HepG2 (cell line): Measurements from ENCODE around the gene RAB32. TPM values are rescaled to one million over a fixed set of nuclear protein-coding genes. Genes with fewer than 3 reads are reported as not detected.

Experiments
- ETV6 ChIP-seq: sonication (generic); formaldehyde crosslinking; conservative IDR thresholded peaks from 2 replicates; pipeline ENCODE4 v1.4.0; 2020; ENCODE audit warnings: missing genetic modification reagents
- GLI4 ChIP-seq: sonication (generic); formaldehyde crosslinking; IDR thresholded peaks from 2 replicates; pipeline ENCODE4 v1.5.1; 2020; ENCODE audit warnings: missing genetic modification reagents, mild to moderate bottlenecking, moderate library complexity, borderline replicate concordance
- HDAC1 ChIP-seq: sonication (generic); formaldehyde crosslinking; IDR thresholded peaks from 2 replicates; pipeline ENCODE4 v1.5.1; 2020; ENCODE audit warnings: mild to moderate bottlenecking, missing genetic modification reagents
- HDAC6 ChIP-seq: fragments of 200-600 bp; sonication (generic); IDR thresholded peaks from 2 replicates; pipeline ENCODE4 v1.7.0; 2017; ENCODE audit warnings: mild to moderate bottlenecking, antibody characterized with exemption, low read length, low read depth
- HNRNPUL1 ChIP-seq: fragments of 200-400 bp; formaldehyde crosslinking; IDR thresholded peaks from 2 replicates; pipeline ENCODE4 v1.6.1; 2017; ENCODE audit warnings: low read depth, mild to moderate bottlenecking, low read length, moderate library complexity
- MIXL1 ChIP-seq: IDR thresholded peaks from 2 replicates; pipeline ENCODE4 v1.6.1; 2016
- NFE2L1 ChIP-seq: sonication (generic); formaldehyde crosslinking; IDR thresholded peaks from 2 replicates; pipeline ENCODE4 v1.4.0; 2020; ENCODE audit warnings: missing genetic modification reagents, mild to moderate bottlenecking, borderline replicate concordance
- NFRKB ChIP-seq: fragments of 450-650 bp; IDR thresholded peaks from 2 replicates; pipeline ENCODE4 v1.6.1; 2017
- NFYB ChIP-seq: sonication (generic); formaldehyde crosslinking; IDR thresholded peaks from 2 replicates; pipeline ENCODE4 v1.4.0; 2020; ENCODE audit warnings: missing genetic modification reagents
- NRL ChIP-seq: sonication (generic); formaldehyde crosslinking; IDR thresholded peaks from 2 replicates; pipeline ENCODE4 v1.5.0; 2020; ENCODE audit warnings: missing genetic modification reagents, mild to moderate bottlenecking, moderate library complexity, borderline replicate concordance
- PTBP1 ChIP-seq: fragments of 200-400 bp; formaldehyde crosslinking; IDR thresholded peaks from 2 replicates; pipeline ENCODE4 v1.6.1; 2018; ENCODE audit warnings: low read length, low read depth; ENCODE audit not compliant: poor library complexity, severe bottlenecking
- RNF2 ChIP-seq: fragments of 450-650 bp; conservative IDR thresholded peaks from 2 replicates; pipeline ENCODE4 v1.6.1; 2016; ENCODE audit warnings: low read depth
- SP2 ChIP-seq: sonication (generic); formaldehyde crosslinking; IDR thresholded peaks from 2 replicates; pipeline ENCODE4 v1.5.1; 2020; ENCODE audit warnings: mild to moderate bottlenecking, missing genetic modification reagents
- YEATS4 ChIP-seq: sonication (generic); formaldehyde crosslinking; IDR thresholded peaks from 2 replicates; pipeline ENCODE4 v1.4.0; 2020; ENCODE audit warnings: missing genetic modification reagents, borderline replicate concordance
- ZC3H13 ChIP-seq: sonication (generic); formaldehyde crosslinking; IDR thresholded peaks from 2 replicates; pipeline ENCODE4 v1.8.1; 2023; ENCODE audit warnings: mild to moderate bottlenecking, missing genetic modification reagents, moderate library complexity
- ZKSCAN5 ChIP-seq: sonication (generic); formaldehyde crosslinking; IDR thresholded peaks from 2 replicates; pipeline ENCODE4 v1.5.1; 2020; ENCODE audit warnings: mild to moderate bottlenecking, missing genetic modification reagents
- ZNF274 ChIP-seq: sonication (generic); formaldehyde crosslinking; IDR thresholded peaks from 2 replicates; pipeline ENCODE4 v1.5.1; 2020; ENCODE audit warnings: mild to moderate bottlenecking, missing genetic modification reagents
- ZNF326 ChIP-seq: sonication (generic); formaldehyde crosslinking; IDR thresholded peaks from 2 replicates; pipeline ENCODE4 v1.4.0; 2020; ENCODE audit warnings: missing genetic modification reagents, borderline replicate concordance
- ZNF329 ChIP-seq: sonication (generic); formaldehyde crosslinking; IDR thresholded peaks from 2 replicates; pipeline ENCODE4 v1.9.0; 2021; ENCODE audit warnings: low read depth, mild to moderate bottlenecking, missing genetic modification reagents
- ZNF430 ChIP-seq: sonication (generic); formaldehyde crosslinking; IDR thresholded peaks from 2 replicates; pipeline ENCODE4 v1.9.0; 2021; ENCODE audit warnings: mild to moderate bottlenecking, missing genetic modification reagents
- ZNF460 ChIP-seq: sonication (generic); formaldehyde crosslinking; IDR thresholded peaks from 2 replicates; pipeline ENCODE4 v1.5.1; 2020; ENCODE audit warnings: missing genetic modification reagents, mild to moderate bottlenecking, borderline replicate concordance
- ZNF468 ChIP-seq: sonication (generic); formaldehyde crosslinking; IDR thresholded peaks from 2 replicates; pipeline ENCODE4 v1.8.0; 2022; ENCODE audit warnings: mild to moderate bottlenecking, moderate library complexity, missing genetic modification reagents
- polyA plus RNA-seq, 8 experiments: library from polyadenylated mRNA; depleted of rRNA in 3 of 8; stranded (reverse) in 7 of 8; unstranded in 1 of 8; fragments of >200 nt; fragmentation: Illumina TruSeq in 4 of 8; extraction: Trizol in 4 of 8; gene quantifications; 2 replicates each; pipeline versions ENCODE4 v1.2.1 to v1.2.3, GENCODE V29; 2011 to 2016; ENCODE audit warnings: low read depth in 4 of 8, missing spikeins in 1 of 8, mixed read lengths in 1 of 8; ENCODE audit not compliant: insufficient read depth in 1 of 8
- total RNA-seq, 5 experiments: library from RNA; depleted of rRNA; stranded (reverse); fragments of >200 nt; fragmentation: Illumina TruSeq; extraction: Trizol; gene quantifications; 2 replicates each; pipeline ENCODE4 v1.2.3, GENCODE V29; 2016; ENCODE audit warnings: low read depth in 1 of 5
- TF ChIP-seq, protein P1 (sequence below): sonication (generic); formaldehyde crosslinking; IDR thresholded peaks from 2 replicates; pipeline ENCODE4 v1.8.0; 2022; ENCODE audit warnings: mild to moderate bottlenecking, missing genetic modification reagents
- TF ChIP-seq, protein P2 (sequence below): sonication (generic); formaldehyde crosslinking; IDR thresholded peaks from 2 replicates; pipeline ENCODE4 v1.4.0; 2020; ENCODE audit warnings: low read depth, mild to moderate bottlenecking, missing genetic modification reagents
- TF ChIP-seq, protein P3 (sequence below): sonication (generic); formaldehyde crosslinking; IDR thresholded peaks from 2 replicates; pipeline ENCODE4 v1.5.0; 2020; ENCODE audit warnings: mild to moderate bottlenecking, missing genetic modification reagents

RAB32 gene
- total and polyA plus RNA-seq, 2 of the 13 experiments (the other 11 are each of a cell fraction or from before 2014, with no cell fraction given), result 43.7 to 93.9 TPM

GRCh38 chr6:146543211-146543939 is at the start of gene RAB32 (continued):
- TF ChIP-seq MIXL1 (CRISPR knock-in tag), result no peak
- TF ChIP-seq, protein P1, sequence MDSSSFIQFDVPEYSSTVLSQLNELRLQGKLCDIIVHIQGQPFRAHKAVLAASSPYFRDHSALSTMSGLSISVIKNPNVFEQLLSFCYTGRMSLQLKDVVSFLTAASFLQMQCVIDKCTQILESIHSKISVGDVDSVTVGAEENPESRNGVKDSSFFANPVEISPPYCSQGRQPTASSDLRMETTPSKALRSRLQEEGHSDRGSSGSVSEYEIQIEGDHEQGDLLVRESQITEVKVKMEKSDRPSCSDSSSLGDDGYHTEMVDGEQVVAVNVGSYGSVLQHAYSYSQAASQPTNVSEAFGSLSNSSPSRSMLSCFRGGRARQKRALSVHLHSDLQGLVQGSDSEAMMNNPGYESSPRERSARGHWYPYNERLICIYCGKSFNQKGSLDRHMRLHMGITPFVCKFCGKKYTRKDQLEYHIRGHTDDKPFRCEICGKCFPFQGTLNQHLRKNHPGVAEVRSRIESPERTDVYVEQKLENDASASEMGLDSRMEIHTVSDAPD, result no peak
- TF ChIP-seq SP2 (CRISPR knock-in tag), result no peak
- TF ChIP-seq ZNF460 (CRISPR knock-in tag), result no peak
- TF ChIP-seq NFYB (CRISPR knock-in tag), result peak; percentile 36; the same call in 1 of the 2 replicates
- TF ChIP-seq, protein P2, sequence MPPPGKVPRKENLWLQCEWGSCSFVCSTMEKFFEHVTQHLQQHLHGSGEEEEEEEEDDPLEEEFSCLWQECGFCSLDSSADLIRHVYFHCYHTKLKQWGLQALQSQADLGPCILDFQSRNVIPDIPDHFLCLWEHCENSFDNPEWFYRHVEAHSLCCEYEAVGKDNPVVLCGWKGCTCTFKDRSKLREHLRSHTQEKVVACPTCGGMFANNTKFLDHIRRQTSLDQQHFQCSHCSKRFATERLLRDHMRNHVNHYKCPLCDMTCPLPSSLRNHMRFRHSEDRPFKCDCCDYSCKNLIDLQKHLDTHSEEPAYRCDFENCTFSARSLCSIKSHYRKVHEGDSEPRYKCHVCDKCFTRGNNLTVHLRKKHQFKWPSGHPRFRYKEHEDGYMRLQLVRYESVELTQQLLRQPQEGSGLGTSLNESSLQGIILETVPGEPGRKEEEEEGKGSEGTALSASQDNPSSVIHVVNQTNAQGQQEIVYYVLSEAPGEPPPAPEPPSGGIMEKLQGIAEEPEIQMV (CRISPR knock-in tag), result peak; percentile 11; the same call in 1 of the 2 replicates
- 0 out of 2 replicates have a peak, but pooled peaks have one; percentile 5 for TF ChIP-seq HDAC1 (CRISPR knock-in tag)
- TF ChIP-seq ETV6 (CRISPR knock-in tag), result 0 out of 2 replicates have a peak, but pooled peaks have one; percentile 46
- TF ChIP-seq HNRNPUL1, result peak; percentile 55; the same call in 1 of the 2 replicates
- TF ChIP-seq NFE2L1 (CRISPR knock-in tag), result no peak
- TF ChIP-seq PTBP1, result no peak
- 0 out of 2 replicates have a peak, but pooled peaks have one; percentile 44 for TF ChIP-seq RNF2
- TF ChIP-seq NFRKB, result no peak
- no peak for TF ChIP-seq HDAC6
- peak; percentile 44 for TF ChIP-seq ZNF430 (CRISPR knock-in tag)
- peak; percentile 85; the same call in 1 of the 2 replicates for TF ChIP-seq YEATS4 (CRISPR knock-in tag)
- no peak for TF ChIP-seq ZNF468 (CRISPR knock-in tag)
- TF ChIP-seq, protein P3, sequence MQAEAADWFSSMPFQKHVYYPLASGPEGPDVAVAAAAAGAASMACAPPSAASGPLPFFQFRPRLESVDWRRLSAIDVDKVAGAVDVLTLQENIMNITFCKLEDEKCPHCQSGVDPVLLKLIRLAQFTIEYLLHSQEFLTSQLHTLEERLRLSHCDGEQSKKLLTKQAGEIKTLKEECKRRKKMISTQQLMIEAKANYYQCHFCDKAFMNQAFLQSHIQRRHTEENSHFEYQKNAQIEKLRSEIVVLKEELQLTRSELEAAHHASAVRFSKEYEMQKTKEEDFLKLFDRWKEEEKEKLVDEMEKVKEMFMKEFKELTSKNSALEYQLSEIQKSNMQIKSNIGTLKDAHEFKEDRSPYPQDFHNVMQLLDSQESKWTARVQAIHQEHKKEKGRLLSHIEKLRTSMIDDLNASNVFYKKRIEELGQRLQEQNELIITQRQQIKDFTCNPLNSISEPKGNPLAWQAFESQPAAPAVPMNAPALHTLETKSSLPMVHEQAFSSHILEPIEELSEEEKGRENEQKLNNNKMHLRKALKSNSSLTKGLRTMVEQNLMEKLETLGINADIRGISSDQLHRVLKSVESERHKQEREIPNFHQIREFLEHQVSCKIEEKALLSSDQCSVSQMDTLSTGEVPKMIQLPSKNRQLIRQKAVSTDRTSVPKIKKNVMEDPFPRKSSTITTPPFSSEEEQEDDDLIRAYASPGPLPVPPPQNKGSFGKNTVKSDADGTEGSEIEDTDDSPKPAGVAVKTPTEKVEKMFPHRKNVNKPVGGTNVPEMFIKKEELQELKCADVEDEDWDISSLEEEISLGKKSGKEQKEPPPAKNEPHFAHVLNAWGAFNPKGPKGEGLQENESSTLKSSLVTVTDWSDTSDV (CRISPR knock-in tag), result no peak
- TF ChIP-seq ZKSCAN5 (CRISPR knock-in tag), result no peak
- peak; percentile 71; the same call in 1 of the 2 replicates for TF ChIP-seq ZNF329 (CRISPR knock-in tag)
- TF ChIP-seq ZNF326 (CRISPR knock-in tag), result no peak
- peak; percentile 11; the same call in 1 of the 2 replicates for TF ChIP-seq ZNF274
- no peak for TF ChIP-seq GLI4 (CRISPR knock-in tag)
- no peak for TF ChIP-seq NRL (CRISPR knock-in tag)
- 0 out of 2 replicates have a peak, but pooled peaks have one; percentile 35 for TF ChIP-seq ZC3H13 (CRISPR knock-in tag)
